ENCODE measurements around the gene ZNF469.

GRCh38 chr16:88357317-88358022 lies 25.3 kb upstream of the ZNF469 start:
- TF ChIP-seq POLR2A (IDR thresholded peaks at IDR 0.05) (no peak), CTCF (IDR thresholded peaks at IDR 0.05) (no peak)
